Measurements from ENCODE around the gene KIRREL3.

Gene KIRREL3

GRCh38 chr11:126863294-126863997 lies 137.1 kb downstream of the KIRREL3 start:
- DNase-seq: no peak

- no peak for DNase-seq
Observed at GRCh38 chr11:126862664-126863243, 137.8 kb downstream of the KIRREL3 start.

- no peak for DNase-seq
Observed at GRCh38 chr11:126861796-126862459, 138.6 kb downstream of the KIRREL3 start.

- DNase-seq: no peak
Observed at GRCh38 chr11:126857860-126858808, 142.4 kb downstream of the KIRREL3 start.

- no peak for DNase-seq
Observed at GRCh38 chr11:126855536-126855935, 145.0 kb downstream of the KIRREL3 start.

GRCh38 chr11:126853732-126854131 lies 146.8 kb downstream of the KIRREL3 start:
- no peak for DNase-seq

GRCh38 chr11:126844789-126845188 lies 155.8 kb downstream of the KIRREL3 start:
- DNase-seq: no peak

GRCh38 chr11:126843096-126843495 lies 157.5 kb downstream of the KIRREL3 start:
- no peak for DNase-seq

GRCh38 chr11:126841999-126842398 lies 158.6 kb downstream of the KIRREL3 start:
- DNase-seq: no peak

- DNase-seq: no peak
Observed at GRCh38 chr11:126840975-126841374, 159.6 kb downstream of the KIRREL3 start.

- no peak for DNase-seq
Observed at GRCh38 chr11:126840201-126840886, 160.2 kb downstream of the KIRREL3 start.

GRCh38 chr11:126839496-126839895 lies 161.1 kb downstream of the KIRREL3 start:
- no peak for DNase-seq

- no peak for DNase-seq
Observed at GRCh38 chr11:126838779-126839178, 161.8 kb downstream of the KIRREL3 start.

GRCh38 chr11:126837581-126837980 lies 163.0 kb downstream of the KIRREL3 start:
- DNase-seq: no peak

- no peak for DNase-seq
Observed at GRCh38 chr11:126834573-126834972, 166.0 kb downstream of the KIRREL3 start.

GRCh38 chr11:126834149-126834548 lies 166.4 kb downstream of the KIRREL3 start:
- no peak for DNase-seq

GRCh38 chr11:126833065-126833464 lies 167.5 kb downstream of the KIRREL3 start:
- DNase-seq: no peak

- no peak for DNase-seq
Observed at GRCh38 chr11:126832387-126832786, 168.2 kb downstream of the KIRREL3 start.

- DNase-seq: no peak
Observed at GRCh38 chr11:126830216-126830806, 170.3 kb downstream of the KIRREL3 start.

- no peak for DNase-seq
Observed at GRCh38 chr11:126829716-126830115, 170.9 kb downstream of the KIRREL3 start.

- DNase-seq: no peak
Observed at GRCh38 chr11:126824035-126824607, 176.4 kb downstream of the KIRREL3 start.

- no peak for DNase-seq
Observed at GRCh38 chr11:126823274-126823673, 177.3 kb downstream of the KIRREL3 start.

Measured in CD4-positive, alpha-beta T cell treated with Interferon alpha-2 for 1 hour (primary cell).